Endothelial cell of umbilical vein (primary cell): ENCODE measurements around the gene ZNF346.

Source experiments
- TF ChIP-seq, protein P1 (sequence below): IDR thresholded peaks from 2 replicates; pipeline ENCODE4 v1.6.1; 2011; ENCODE audit not compliant: insufficient read depth, insufficient read length
- TF ChIP-seq, protein P2 (sequence below), 2 donors: IDR thresholded peaks; 1 replicate in 1 of 2; 2 replicates in 1 of 2; pipeline ENCODE4 v1.5.1; 2011; ENCODE audit warnings: low read length in 2 of 2, mild to moderate bottlenecking in 2 of 2, moderate library complexity in 2 of 2, control low read depth in 1 of 2, inconsistent platforms in 1 of 2, low read depth in 1 of 2; ENCODE audit not compliant: insufficient read depth in 1 of 2; ENCODE audit errors: extremely low read depth in 1 of 2

DNA sequence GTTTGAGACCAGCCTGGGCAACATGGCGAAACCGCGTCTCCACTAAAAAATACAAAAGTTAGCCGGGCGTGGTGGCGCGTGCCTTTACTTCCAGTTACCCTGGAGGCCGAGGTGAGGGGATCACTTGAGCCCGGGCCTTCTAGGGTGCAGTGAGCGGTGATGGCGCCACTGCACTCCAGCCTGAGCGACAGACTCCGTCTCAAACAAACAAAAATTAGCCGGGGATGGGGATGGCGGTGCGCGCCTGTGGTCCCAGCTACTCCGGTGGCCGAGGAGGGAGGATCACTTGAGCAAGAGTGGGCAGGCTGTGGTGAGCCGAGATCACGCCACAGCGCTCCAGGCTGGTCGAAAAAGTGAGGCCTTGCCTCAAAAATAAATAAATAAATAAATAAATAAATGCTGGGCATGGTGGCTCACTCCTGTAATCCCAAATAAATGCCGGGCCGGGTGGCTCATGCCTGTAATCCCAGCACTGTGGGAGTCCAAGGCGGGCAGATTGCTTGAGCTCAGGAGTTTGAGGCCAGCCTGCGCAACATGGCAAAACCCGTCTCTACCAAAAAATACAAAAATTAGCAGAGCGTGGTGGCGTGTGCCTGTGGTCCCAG lies 95.0 kb downstream of the ZNF346 start:
- TF ChIP-seq, protein P1, sequence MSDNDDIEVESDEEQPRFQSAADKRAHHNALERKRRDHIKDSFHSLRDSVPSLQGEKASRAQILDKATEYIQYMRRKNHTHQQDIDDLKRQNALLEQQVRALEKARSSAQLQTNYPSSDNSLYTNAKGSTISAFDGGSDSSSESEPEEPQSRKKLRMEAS, result no peak
- TF ChIP-seq, protein P2, sequence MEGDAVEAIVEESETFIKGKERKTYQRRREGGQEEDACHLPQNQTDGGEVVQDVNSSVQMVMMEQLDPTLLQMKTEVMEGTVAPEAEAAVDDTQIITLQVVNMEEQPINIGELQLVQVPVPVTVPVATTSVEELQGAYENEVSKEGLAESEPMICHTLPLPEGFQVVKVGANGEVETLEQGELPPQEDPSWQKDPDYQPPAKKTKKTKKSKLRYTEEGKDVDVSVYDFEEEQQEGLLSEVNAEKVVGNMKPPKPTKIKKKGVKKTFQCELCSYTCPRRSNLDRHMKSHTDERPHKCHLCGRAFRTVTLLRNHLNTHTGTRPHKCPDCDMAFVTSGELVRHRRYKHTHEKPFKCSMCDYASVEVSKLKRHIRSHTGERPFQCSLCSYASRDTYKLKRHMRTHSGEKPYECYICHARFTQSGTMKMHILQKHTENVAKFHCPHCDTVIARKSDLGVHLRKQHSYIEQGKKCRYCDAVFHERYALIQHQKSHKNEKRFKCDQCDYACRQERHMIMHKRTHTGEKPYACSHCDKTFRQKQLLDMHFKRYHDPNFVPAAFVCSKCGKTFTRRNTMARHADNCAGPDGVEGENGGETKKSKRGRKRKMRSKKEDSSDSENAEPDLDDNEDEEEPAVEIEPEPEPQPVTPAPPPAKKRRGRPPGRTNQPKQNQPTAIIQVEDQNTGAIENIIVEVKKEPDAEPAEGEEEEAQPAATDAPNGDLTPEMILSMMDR (IDR thresholded peaks at IDR 0.05; ENCODE audit: extremely low read depth in 1 of 2, insufficient read depth in 1 of 2, low read depth in 1 of 2, low read length in 2 of 2), result no peak
